Stomach smooth muscle (tissue), 2 donors: Measurements from ENCODE around the gene CPEB1.
"Not testable (repeated sequence)": the region's sequence is repeated elsewhere in the genome, so short reads cannot be mapped to it uniquely, and the experiment has no call there.

Experiments
- H3K27ac ChIP-seq: one replicate; pipeline ENCODE4 v1.7.0; 2013; ENCODE audit warnings: mild to moderate bottlenecking, low read length, inconsistent platforms
- H3K27me3 ChIP-seq, 2 donors: one replicate each; pipeline ENCODE4 v1.7.0; 2013; ENCODE audit warnings: low read length in 2 of 2; ENCODE audit not compliant: insufficient read depth in 2 of 2, control insufficient read depth in 1 of 2
- H3K36me3 ChIP-seq, 2 donors: one replicate each; pipeline ENCODE4 v1.7.0; 2013; ENCODE audit warnings: low read length in 2 of 2; ENCODE audit not compliant: control insufficient read depth in 2 of 2, insufficient read depth in 2 of 2
- H3K4me1 ChIP-seq: one replicate; pipeline ENCODE4 v1.7.0; 2013; ENCODE audit warnings: low read length; ENCODE audit not compliant: control insufficient read depth, insufficient read depth
- H3K4me3 ChIP-seq, 2 donors: one replicate each; pipeline ENCODE4 v1.7.0; 2013; ENCODE audit warnings: low read length in 2 of 2
- H3K9ac ChIP-seq, 2 donors: one replicate each; pipeline ENCODE4 v1.7.0; 2013; ENCODE audit warnings: low read length in 2 of 2, mild to moderate bottlenecking in 1 of 2
- H3K9me3 ChIP-seq, 2 donors: one replicate each; pipeline ENCODE4 v1.7.0; 2013; ENCODE audit warnings: low read length in 2 of 2; ENCODE audit not compliant: control insufficient read depth in 2 of 2
- donor health status: healthy.
- donor health status: Pancreatic carcinoma.

Gene CPEB1

GRCh38 chr15:82649226-82649999, 2.2 kb upstream of the CPEB1 start:
- Histone ChIP-seq H3K9me3 (no peaks in the 10 kb centered on the region), H3K27ac (no peak overlapping the region), H3K4me3 (no peak overlapping the region), H3K4me1 (peaks cover 25% of the 10 kb centered on the region), H3K27me3 (peaks cover 8 to 29% of the 10 kb centered on the region in 2 donors), H3K9ac (no peak overlapping the region), H3K36me3 (no peaks in the 10 kb centered on the region)

GRCh38 chr15:82648257-82649103, 1.3 kb upstream of the CPEB1 start:
- Histone ChIP-seq H3K4me1 (peaks cover 25% of the 10 kb centered on the region), H3K9me3 (no peaks in the 10 kb centered on the region), H3K27me3 (peaks cover 12 to 31% of the 10 kb centered on the region in 2 donors), H3K9ac (no peak overlapping the region), H3K4me3 (peak overlapping the region; percentile 70 to 71), H3K36me3 (no peaks in the 10 kb centered on the region), H3K27ac (no peak overlapping the region)

GRCh38 chr15:82647835-82648256, 683 bp upstream of the CPEB1 start:
- no peak overlapping the region for H3K9ac ChIP-seq
- no peaks in the 10 kb centered on the region for H3K9me3 ChIP-seq
- H3K27me3 ChIP-seq: peaks cover 12 to 35% of the 10 kb centered on the region in 2 donors
- H3K4me3 ChIP-seq: peak overlapping the region; percentile 70 to 71
- no peak overlapping the region for H3K27ac ChIP-seq
- H3K4me1 ChIP-seq: peaks cover 25% of the 10 kb centered on the region
- H3K36me3 ChIP-seq: no peaks in the 10 kb centered on the region

GRCh38 chr15:82646250-82647044, 716 bp downstream of the CPEB1 start:
- peaks cover 25% of the 10 kb centered on the region for H3K4me1 ChIP-seq
- no peak overlapping the region for H3K27ac ChIP-seq
- peak overlapping the region; percentile 70 to 71 for H3K4me3 ChIP-seq
- H3K27me3 ChIP-seq: peaks cover 14 to 37% of the 10 kb centered on the region in 2 donors
- no peak overlapping the region for H3K9ac ChIP-seq
- no peaks in the 10 kb centered on the region for H3K36me3 ChIP-seq
- H3K9me3 ChIP-seq: no peaks in the 10 kb centered on the region

- not testable (repeated sequence) for H3K36me3 ChIP-seq, H3K9me3 ChIP-seq, H3K4me3 ChIP-seq, H3K9ac ChIP-seq, H3K27ac ChIP-seq
- H3K4me1 ChIP-seq: peaks cover 25% of the 10 kb centered on the region
- peaks cover 16 to 37% of the 10 kb centered on the region in 2 donors for H3K27me3 ChIP-seq
Measured at GRCh38 chr15:82644967-82645852, 2.0 kb downstream of the CPEB1 start.

GRCh38 chr15:82643992-82644391, 3.2 kb downstream of the CPEB1 start:
- Histone ChIP-seq H3K36me3 (no peaks in the 10 kb centered on the region), H3K4me3 (no peak overlapping the region), H3K27me3 (peaks cover 19 to 37% of the 10 kb centered on the region in 2 donors), H3K9ac (no peak overlapping the region), H3K27ac (no peak overlapping the region), H3K9me3 (no peaks in the 10 kb centered on the region), H3K4me1 (peaks cover 25% of the 10 kb centered on the region)

GRCh38 chr15:82642656-82643055, 4.5 kb downstream of the CPEB1 start:
- no peak overlapping the region for H3K27ac ChIP-seq
- peaks cover 16% of the 10 kb centered on the region for H3K4me1 ChIP-seq
- no peak overlapping the region for H3K9ac ChIP-seq
- H3K9me3 ChIP-seq: no peaks in the 10 kb centered on the region
- H3K27me3 ChIP-seq: peaks cover 19 to 32% of the 10 kb centered on the region in 2 donors
- no peaks in the 10 kb centered on the region for H3K36me3 ChIP-seq
- no peak overlapping the region for H3K4me3 ChIP-seq

GRCh38 chr15:82641129-82641798, 5.9 kb downstream of the CPEB1 start:
- no peaks in the 10 kb centered on the region for H3K9me3 ChIP-seq
- no peaks in the 10 kb centered on the region for H3K36me3 ChIP-seq
- H3K4me1 ChIP-seq: peaks cover 3% of the 10 kb centered on the region
- no peak overlapping the region for H3K9ac ChIP-seq
- no peak overlapping the region for H3K4me3 ChIP-seq
- H3K27ac ChIP-seq: no peak overlapping the region
- H3K27me3 ChIP-seq: peaks cover 18 to 19% of the 10 kb centered on the region in 2 donors

GRCh38 chr15:82640672-82641071, 6.5 kb downstream of the CPEB1 start:
- no peaks in the 10 kb centered on the region for H3K4me1 ChIP-seq
- H3K4me3 ChIP-seq: no peak overlapping the region
- H3K9me3 ChIP-seq: no peaks in the 10 kb centered on the region
- no peak overlapping the region for H3K9ac ChIP-seq
- H3K36me3 ChIP-seq: no peaks in the 10 kb centered on the region
- peaks cover 13 to 14% of the 10 kb centered on the region in 2 donors for H3K27me3 ChIP-seq
- no peak overlapping the region for H3K27ac ChIP-seq
